Measurements from ENCODE around the gene LARP7. TPM values are rescaled to one million over a fixed set of nuclear protein-coding genes. Genes with fewer than 3 reads are reported as not detected.
A peak's percentile ranks its signal among the peaks of the same experiment; 100 is the strongest.

LARP7 gene
- total and polyA plus RNA-seq, 2 of the 8 experiments (the other 6 are each of a cell fraction or from before 2014, with no cell fraction given) = 9.3 to 38.3 TPM

DNA sequence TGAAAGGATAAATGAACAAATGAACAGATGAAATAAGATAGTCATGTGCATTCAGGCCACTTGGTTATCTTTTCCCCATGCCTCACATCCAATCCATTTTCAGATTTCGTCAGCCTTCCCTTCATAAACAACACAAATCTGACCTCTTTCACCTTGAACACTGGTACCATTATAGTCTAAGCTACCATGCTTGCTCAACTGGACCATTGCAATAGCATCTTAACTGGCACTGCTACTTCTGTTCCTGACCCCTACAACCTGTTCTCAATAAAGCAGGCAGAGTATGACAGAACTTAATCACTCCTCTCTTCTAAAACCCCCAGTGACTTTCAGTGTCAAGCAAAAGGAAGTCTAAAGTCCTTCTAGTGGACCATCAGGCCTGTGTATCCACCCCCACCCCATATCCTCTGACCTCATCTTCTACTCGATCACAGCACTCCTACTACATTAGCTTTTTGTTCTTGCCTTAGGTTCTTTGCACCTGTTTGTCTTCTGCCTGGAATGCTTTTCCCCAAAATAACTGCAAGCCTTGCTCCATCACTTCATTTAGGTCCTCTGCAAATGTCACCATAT is 40.7 kb downstream of the LARP7 start:
- ChIA-PET CTCF (ENCODE audit: partially characterized antibody) (interaction anchor here (0.9 kb wide), 1 partner anchor 61 kb away, joined by 3 read pairs; no protein-coding TSS in a partner anchor), POLR2A (ENCODE audit: partially characterized antibody) (interaction anchor here (1.4 kb wide), 1 partner anchor 29 kb away, joined by 5 read pairs; no protein-coding TSS in a partner anchor)
- H3K9me3 ChIP-seq (ENCODE audit: insufficient read depth in 2 of 2, low read depth in 1 of 2, low read length in 1 of 2) = no peaks in the 10 kb centered on the region
- H2BK12ac ChIP-seq (ENCODE audit: low read depth, low read length) = no peak overlapping the region
- no peak overlapping the region for H2BK120ac ChIP-seq (replicated peaks; ENCODE audit: low read depth, low read length)
- FAIRE-seq = no peak
- H3K23me2 ChIP-seq (ENCODE audit: low read depth, low read length) = no peaks in the 10 kb centered on the region
- H3K4me3 ChIP-seq (ENCODE audit: extremely low read depth in 1 of 4, insufficient read depth in 2 of 4, low read depth in 3 of 4, low read length in 4 of 4) = no peak overlapping the region
- no peak overlapping the region for H3K27ac ChIP-seq (ENCODE audit: low read depth, low read length)
- H3K27me3 ChIP-seq (replicated peaks in 1 of 4; ENCODE audit: control insufficient read depth in 3 of 4, extremely low read depth in 1 of 4, insufficient read depth in 3 of 4, low read length in 3 of 4) = no peaks in the 10 kb centered on the region
- H3K36me3 ChIP-seq (ENCODE audit: control insufficient read depth in 2 of 4, insufficient read depth in 4 of 4, low read length in 3 of 4) = no peaks in the 10 kb centered on the region
- no peaks in the 10 kb centered on the region for H4K20me1 ChIP-seq (replicated peaks in 1 of 2; ENCODE audit: control insufficient read depth in 1 of 2, insufficient read depth in 2 of 2, low read length in 2 of 2)
- H2BK5ac ChIP-seq (ENCODE audit: low read depth, low read length) = no peak overlapping the region
- no peak overlapping the region for H3K4ac ChIP-seq (replicated peaks; ENCODE audit: insufficient read length, low read depth, low read length)
- peaks cover 0 to 3% (median 0%) of the 10 kb centered on the region in 4 experiments; a peak in 3 of 7 replicates for H3K4me1 ChIP-seq (replicated peaks in 1 of 4; ENCODE audit: control insufficient read depth in 3 of 4, insufficient read depth in 4 of 4, low read length in 3 of 4)
- H3K23ac ChIP-seq (ENCODE audit: insufficient read length) = no peak overlapping the region
- no peak overlapping the region for H4K5ac ChIP-seq (ENCODE audit: insufficient read length, low read depth, low read length)
- no peak overlapping the region for H3K56ac ChIP-seq (replicated peaks; ENCODE audit: insufficient read length, low read depth, low read length)
- H3K79me2 ChIP-seq (ENCODE audit: control insufficient read depth in 1 of 2, insufficient read depth in 2 of 2, low read length in 2 of 2) = no peaks in the 10 kb centered on the region
- no peak overlapping the region for H2AK5ac ChIP-seq (ENCODE audit: low read depth, low read length)
- peak overlapping the region; percentile 10 for H2AFZ ChIP-seq (ENCODE audit: low read length)
- no peak overlapping the region for H2BK15ac ChIP-seq (ENCODE audit: low read length)
- no peak overlapping the region for H4K8ac ChIP-seq (ENCODE audit: extremely low read depth, insufficient read depth, low read length)
- no peak overlapping the region for H3K9ac ChIP-seq (replicated peaks in 1 of 4; ENCODE audit: extremely low read depth in 1 of 4, low read depth in 3 of 4, low read length in 3 of 4)
- H3K4me2 ChIP-seq (ENCODE audit: insufficient read depth in 1 of 2, low read depth in 2 of 2, low read length in 2 of 2) = no peak overlapping the region
- no peak overlapping the region for H3K14ac ChIP-seq (ENCODE audit: insufficient read length)
- peak overlapping the region; percentile 29 for H4K91ac ChIP-seq (replicated peaks; ENCODE audit: insufficient read length, low read length)
- 86% methylated on average over 2 of the region's 2 CpGs; no CpG with 5 or more reads in 1 of the 2 experiments for WGBS, 2 experiments (ENCODE audit: extremely low coverage in 1 of 2, insufficient coverage in 1 of 2, insufficient read length in 1 of 2, insufficient replicate concordance in 2 of 2, low coverage in 1 of 2, low lambda C conversion rate in 2 of 2, missing lambda C conversion rate in 1 of 2)
- DNase-seq (ENCODE audit: low read depth in 1 of 2, low spot score in 2 of 2) = peak in 1 of 2 experiments; percentile 14
- H2BK20ac ChIP-seq (ENCODE audit: low read length) = no peak overlapping the region
- no peaks in the 10 kb centered on the region for H3K79me1 ChIP-seq (ENCODE audit: low read depth, low read length)
- H3K18ac ChIP-seq (ENCODE audit: extremely low read depth, low read length) = no peak overlapping the region
- TF ChIP-seq FOSL1 (IDR thresholded peaks at IDR 0.05; ENCODE audit: insufficient read depth, low read depth, low read length) (no peak), RNF2 (IDR thresholded peaks at IDR 0.05; ENCODE audit: borderline replicate concordance, low read depth, low read length, missing control alignments, poor library complexity, severe bottlenecking) (no peak), POLR2AphosphoS5 (IDR thresholded peaks at IDR 0.05; ENCODE audit: low read depth, low read length) (no peak), PHF8 (conservative IDR thresholded peaks at IDR 0.05; ENCODE audit: low read depth, low read length) (no peak), KDM4A (IDR thresholded peaks at IDR 0.05; ENCODE audit: low read depth, low read length, severe bottlenecking) (no peak)

Data from H1 (cell line).